BLaER1 (cell line): Measurements from ENCODE around the gene NSUN6.

Experiments
- H3K27ac ChIP-seq: shearing (Covaris generic); formaldehyde crosslinking; 2 replicates; pipeline ENCODE4 v1.8.1; 2022
- H3K27me3 ChIP-seq: shearing (Covaris generic); formaldehyde crosslinking; 2 replicates; pipeline ENCODE4 v1.8.1; 2022
- H3K36me3 ChIP-seq: shearing (Covaris generic); formaldehyde crosslinking; 2 replicates; pipeline ENCODE4 v1.8.1; 2022
- H3K4me1 ChIP-seq: shearing (Covaris generic); formaldehyde crosslinking; 2 replicates; pipeline ENCODE4 v1.8.1; 2022
- H3K4me2 ChIP-seq: shearing (Covaris generic); formaldehyde crosslinking; 2 replicates; pipeline ENCODE4 v1.8.1; 2022
- H3K4me3 ChIP-seq: shearing (Covaris generic); formaldehyde crosslinking; 2 replicates; pipeline ENCODE4 v1.8.1; 2022
- H3K9ac ChIP-seq: shearing (Covaris generic); formaldehyde crosslinking; 2 replicates; pipeline ENCODE4 v1.8.1; 2022
- H3K9me3 ChIP-seq: shearing (Covaris generic); formaldehyde crosslinking; 2 replicates; pipeline ENCODE4 v1.8.1; 2022
- H4K20me1 ChIP-seq: shearing (Covaris generic); formaldehyde crosslinking; 2 replicates; pipeline ENCODE4 v1.8.1; 2022
- Cebpa-rat ChIP-seq: shearing (Covaris generic); IDR thresholded peaks from 2 replicates; pipeline ENCODE4 v1.8.1; 2022

The NSUN6 gene

DNA sequence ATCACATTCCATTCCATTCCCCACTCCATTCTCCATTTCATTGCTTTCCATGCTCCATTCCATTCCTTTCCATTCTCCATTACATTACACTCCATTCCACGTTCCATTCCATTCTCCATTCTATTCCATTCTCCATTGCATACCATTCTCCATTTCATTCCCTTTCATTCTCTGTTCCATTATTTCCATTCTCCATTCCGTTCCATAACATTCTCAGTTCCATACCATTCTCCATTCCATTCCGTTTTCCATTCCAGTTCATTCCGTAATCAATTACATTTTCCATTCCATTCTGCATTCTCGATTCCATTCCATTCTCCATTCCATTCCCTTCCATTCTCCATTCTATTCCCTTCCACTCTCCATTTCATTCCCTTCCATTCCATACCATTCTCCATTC lies 86.4 kb downstream of the NSUN6 start:
- no peaks in the 10 kb centered on the region for H3K4me1 ChIP-seq
- no peak overlapping the region for H3K9ac ChIP-seq
- peaks cover 53% of the 10 kb centered on the region for H3K36me3 ChIP-seq
- H3K4me2 ChIP-seq, result no peak overlapping the region
- H4K20me1 ChIP-seq, result no peaks in the 10 kb centered on the region
- peaks cover 93% of the 10 kb centered on the region for H3K9me3 ChIP-seq
- no peak for TF ChIP-seq Cebpa-rat
- no peak overlapping the region for H3K27ac ChIP-seq
- no peak overlapping the region for H3K4me3 ChIP-seq
- no peaks in the 10 kb centered on the region for H3K27me3 ChIP-seq

DNA sequence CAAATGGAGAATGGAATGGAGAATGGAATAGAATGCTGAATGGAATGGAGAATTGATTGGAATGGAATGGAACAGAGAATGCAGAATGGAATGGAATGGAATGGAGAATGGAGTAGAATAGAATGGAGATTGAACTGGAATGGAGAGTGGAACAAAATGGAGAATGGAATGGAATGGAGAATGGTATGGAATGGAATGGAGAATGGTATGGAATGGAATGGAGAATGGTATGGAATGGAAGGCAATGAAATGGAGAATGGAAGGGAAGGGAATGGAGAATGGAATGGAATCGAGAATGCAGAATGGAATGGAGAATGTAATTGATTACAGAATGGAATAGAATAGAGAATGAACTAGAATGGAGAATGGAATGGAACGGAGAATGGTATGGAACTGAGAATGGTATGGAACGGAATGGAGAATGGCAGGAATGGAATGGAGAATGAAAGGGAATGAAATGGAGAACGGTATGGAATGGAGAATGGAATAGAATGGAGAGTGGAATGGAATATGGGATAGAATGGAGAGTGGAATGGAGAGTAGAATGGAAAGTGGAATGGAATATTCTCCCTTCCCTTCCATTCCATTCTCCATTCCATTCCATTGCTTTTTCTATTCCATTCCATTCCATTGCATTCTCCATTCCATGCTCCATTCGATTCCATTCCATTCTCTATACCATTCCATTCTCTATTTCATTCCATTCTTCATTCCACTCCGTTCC lies 88.2 kb downstream of the NSUN6 start:
- Histone ChIP-seq H3K27ac (no peak overlapping the region), H3K4me2 (no peak overlapping the region), H3K4me3 (no peak overlapping the region), H3K4me1 (no peaks in the 10 kb centered on the region), H3K36me3 (peaks cover 67% of the 10 kb centered on the region), H3K9ac (no peak overlapping the region), H3K27me3 (no peaks in the 10 kb centered on the region), H4K20me1 (no peaks in the 10 kb centered on the region), H3K9me3 (peaks cover 93% of the 10 kb centered on the region)
- TF ChIP-seq Cebpa-rat, result no peak

DNA sequence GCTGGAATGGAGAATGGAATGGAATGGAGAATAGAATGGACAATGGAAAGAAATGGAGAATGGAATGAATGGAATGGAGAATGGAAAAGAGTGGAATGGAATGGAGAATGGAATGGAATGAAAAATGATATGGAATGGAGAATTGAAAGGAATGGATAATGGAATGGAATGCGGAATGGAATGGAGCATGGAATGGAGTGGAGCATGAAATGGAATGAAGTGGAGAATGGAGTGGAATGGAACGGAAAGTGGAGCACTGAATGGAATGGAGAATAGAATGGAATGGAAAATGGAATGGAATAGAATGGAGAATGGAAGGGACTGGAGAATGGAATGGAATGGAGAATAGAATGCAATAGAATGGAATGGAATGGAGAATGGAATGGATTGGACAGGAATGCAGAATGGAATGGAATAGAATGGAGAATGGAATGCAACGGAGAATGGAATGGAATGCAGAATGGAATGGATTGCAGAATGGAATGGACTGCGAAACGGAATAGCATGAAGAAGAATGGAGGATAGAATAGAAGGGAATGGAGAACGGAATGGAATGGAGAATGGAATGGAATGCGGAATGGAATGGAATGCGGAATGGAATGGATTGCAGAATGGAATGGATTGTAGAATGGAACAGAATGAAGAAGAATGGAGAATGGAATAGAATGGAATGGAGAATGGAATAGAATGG lies 89.4 kb downstream of the NSUN6 start:
- Histone ChIP-seq H3K9ac (no peak overlapping the region), H3K9me3 (peaks cover 93% of the 10 kb centered on the region), H3K4me1 (no peaks in the 10 kb centered on the region)

DNA sequence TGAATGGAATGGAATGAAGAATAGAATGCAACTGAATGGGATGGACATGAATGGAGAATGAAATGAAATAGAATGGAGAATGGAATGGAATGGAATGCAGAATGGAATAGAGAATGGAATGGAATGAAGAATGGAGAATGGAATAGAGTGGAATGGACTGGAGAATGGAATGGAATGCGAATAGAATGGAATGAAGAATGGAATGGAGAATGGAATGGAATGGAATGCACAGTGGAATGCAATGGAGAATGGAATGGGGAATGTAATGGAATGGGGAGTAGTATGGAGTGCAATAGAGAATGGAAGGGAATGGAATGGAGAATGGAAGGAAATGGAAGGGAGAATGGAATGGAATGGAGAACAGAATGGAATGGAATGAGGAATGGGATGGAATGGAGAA lies 93.4 kb downstream of the NSUN6 start:
- Histone ChIP-seq H3K9ac (no peak overlapping the region), H3K4me1 (no peaks in the 10 kb centered on the region), H3K4me2 (no peak overlapping the region), H3K27me3 (no peaks in the 10 kb centered on the region), H4K20me1 (no peaks in the 10 kb centered on the region), H3K4me3 (no peak overlapping the region), H3K36me3 (peaks cover 94% of the 10 kb centered on the region), H3K27ac (no peak overlapping the region), H3K9me3 (peaks cover 91% of the 10 kb centered on the region)
- no peak for TF ChIP-seq Cebpa-rat

More for the DNA sequence above, 89.4 kb downstream of the NSUN6 start:
- Histone ChIP-seq H3K27me3 (no peaks in the 10 kb centered on the region), H4K20me1 (no peaks in the 10 kb centered on the region), H3K4me2 (no peak overlapping the region), H3K27ac (no peak overlapping the region), H3K4me3 (no peak overlapping the region), H3K36me3 (peaks cover 69% of the 10 kb centered on the region)
- no peak for TF ChIP-seq Cebpa-rat

DNA sequence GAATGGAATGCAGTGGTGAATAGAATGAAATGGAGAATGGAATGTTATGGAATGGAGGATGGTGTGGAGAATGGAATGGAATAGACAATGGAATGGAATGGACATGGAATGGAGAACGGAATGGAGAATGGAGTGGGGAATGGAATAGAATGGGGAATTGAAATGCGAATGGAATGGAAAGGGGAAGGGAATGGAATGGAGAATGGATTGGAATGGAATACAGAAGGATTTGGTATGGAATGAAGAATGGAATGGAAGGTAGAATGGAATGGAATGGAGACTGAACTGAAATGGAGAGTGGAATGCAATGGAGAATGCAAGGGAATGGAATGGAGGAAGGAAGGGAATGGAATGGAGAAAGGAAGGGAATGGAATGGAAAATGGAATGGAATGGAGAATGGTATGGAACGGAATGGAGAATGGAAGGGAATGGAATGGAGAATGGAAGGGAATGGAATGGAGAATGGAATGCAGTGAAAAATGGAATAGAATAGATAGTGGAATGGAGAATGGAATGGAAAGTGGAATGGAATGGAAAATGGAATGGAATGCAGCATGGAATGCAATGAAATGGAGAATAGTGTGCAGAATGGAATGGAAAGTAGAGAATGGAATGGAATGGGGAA lies 94.8 kb downstream of the NSUN6 start:
- Histone ChIP-seq H3K27me3 (no peaks in the 10 kb centered on the region), H3K4me1 (no peaks in the 10 kb centered on the region), H3K9ac (no peak overlapping the region), H3K4me2 (no peak overlapping the region), H3K36me3 (peaks cover 94% of the 10 kb centered on the region), H3K27ac (no peak overlapping the region), H4K20me1 (no peaks in the 10 kb centered on the region), H3K4me3 (no peak overlapping the region), H3K9me3 (peaks cover 77% of the 10 kb centered on the region)
- no peak for TF ChIP-seq Cebpa-rat

DNA sequence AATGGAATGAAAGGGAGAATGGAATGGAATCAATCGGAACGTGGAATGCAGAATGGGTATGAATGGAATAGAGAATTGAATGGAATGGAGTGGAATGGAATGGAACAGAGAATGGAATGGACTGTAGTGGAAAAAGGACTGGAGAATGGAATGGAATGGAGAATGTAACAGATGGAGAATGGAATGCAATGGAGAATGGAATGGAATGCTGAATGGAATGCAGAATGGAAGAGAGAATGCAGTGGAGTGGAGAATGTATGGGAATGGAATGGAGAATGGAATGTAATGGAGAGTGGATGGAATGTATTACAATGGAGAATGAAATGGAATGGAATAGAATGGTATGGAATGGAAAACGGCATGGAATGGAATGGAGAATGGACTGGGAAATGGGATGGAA lies 96.9 kb downstream of the NSUN6 start:
- no peaks in the 10 kb centered on the region for H3K27me3 ChIP-seq
- TF ChIP-seq Cebpa-rat, result no peak
- no peaks in the 10 kb centered on the region for H3K4me1 ChIP-seq
- no peak overlapping the region for H3K9ac ChIP-seq
- peaks cover 62% of the 10 kb centered on the region for H3K9me3 ChIP-seq
- H3K27ac ChIP-seq, result no peak overlapping the region
- no peak overlapping the region for H3K4me3 ChIP-seq
- no peaks in the 10 kb centered on the region for H4K20me1 ChIP-seq
- H3K4me2 ChIP-seq, result no peak overlapping the region
- peaks cover 96% of the 10 kb centered on the region for H3K36me3 ChIP-seq

DNA sequence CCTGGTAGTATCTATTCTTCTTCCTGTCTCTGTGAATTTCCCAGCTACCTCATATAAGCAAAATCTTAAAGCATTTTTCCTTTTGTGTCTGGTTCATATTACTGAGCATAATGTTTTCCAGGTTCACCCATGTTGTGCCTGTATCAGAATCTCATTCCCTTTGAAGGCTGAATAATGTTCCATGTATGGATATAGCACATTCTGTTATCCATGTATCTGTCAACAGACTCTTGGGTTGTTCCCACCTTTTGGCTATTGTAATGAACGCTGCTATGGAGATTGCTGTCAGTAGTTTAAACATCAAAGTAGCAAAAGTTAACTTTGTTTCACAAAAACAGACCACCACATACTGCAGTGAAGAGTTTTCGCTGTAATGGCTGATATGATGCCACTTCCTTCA lies 99.9 kb downstream of the NSUN6 start:
- H3K27ac ChIP-seq, result no peak overlapping the region
- H3K9ac ChIP-seq, result no peak overlapping the region
- peaks cover 87% of the 10 kb centered on the region for H3K36me3 ChIP-seq
- H4K20me1 ChIP-seq, result no peaks in the 10 kb centered on the region
- H3K27me3 ChIP-seq, result no peaks in the 10 kb centered on the region
- H3K4me2 ChIP-seq, result no peak overlapping the region
- no peak overlapping the region for H3K4me3 ChIP-seq
- H3K9me3 ChIP-seq, result peaks cover 32% of the 10 kb centered on the region
- TF ChIP-seq Cebpa-rat, result no peak
- no peaks in the 10 kb centered on the region for H3K4me1 ChIP-seq

DNA sequence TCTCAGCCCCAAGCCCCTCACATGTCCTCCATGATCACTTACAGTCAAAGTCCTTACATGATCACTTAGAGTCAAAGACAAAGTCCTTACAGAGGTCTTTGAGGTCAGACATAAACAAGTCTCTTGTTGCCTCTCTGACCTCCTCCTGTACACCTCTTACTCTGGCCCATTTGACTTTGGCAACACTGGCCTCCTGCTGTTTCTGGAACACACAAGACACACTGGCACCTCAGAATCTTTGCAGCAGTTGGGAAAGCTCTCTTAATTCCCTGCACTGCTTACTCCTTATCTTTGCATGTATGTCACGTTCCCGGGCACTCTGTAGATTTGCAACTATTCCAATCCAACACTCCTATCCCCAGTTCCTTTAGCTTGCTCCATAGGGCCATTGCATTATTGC lies 102.3 kb downstream of the NSUN6 start:
- no peak overlapping the region for H3K9ac ChIP-seq
- peaks cover 8% of the 10 kb centered on the region; the same call in 1 of the 2 replicates for H3K4me1 ChIP-seq
- no peak overlapping the region for H3K4me2 ChIP-seq
- peaks cover 8% of the 10 kb centered on the region; the same call in 1 of the 2 replicates for H3K9me3 ChIP-seq
- no peak overlapping the region for H3K27ac ChIP-seq
- no peaks in the 10 kb centered on the region for H4K20me1 ChIP-seq
- TF ChIP-seq Cebpa-rat, result no peak
- H3K27me3 ChIP-seq, result no peaks in the 10 kb centered on the region
- peaks cover 83% of the 10 kb centered on the region for H3K36me3 ChIP-seq
- no peak overlapping the region for H3K4me3 ChIP-seq

DNA sequence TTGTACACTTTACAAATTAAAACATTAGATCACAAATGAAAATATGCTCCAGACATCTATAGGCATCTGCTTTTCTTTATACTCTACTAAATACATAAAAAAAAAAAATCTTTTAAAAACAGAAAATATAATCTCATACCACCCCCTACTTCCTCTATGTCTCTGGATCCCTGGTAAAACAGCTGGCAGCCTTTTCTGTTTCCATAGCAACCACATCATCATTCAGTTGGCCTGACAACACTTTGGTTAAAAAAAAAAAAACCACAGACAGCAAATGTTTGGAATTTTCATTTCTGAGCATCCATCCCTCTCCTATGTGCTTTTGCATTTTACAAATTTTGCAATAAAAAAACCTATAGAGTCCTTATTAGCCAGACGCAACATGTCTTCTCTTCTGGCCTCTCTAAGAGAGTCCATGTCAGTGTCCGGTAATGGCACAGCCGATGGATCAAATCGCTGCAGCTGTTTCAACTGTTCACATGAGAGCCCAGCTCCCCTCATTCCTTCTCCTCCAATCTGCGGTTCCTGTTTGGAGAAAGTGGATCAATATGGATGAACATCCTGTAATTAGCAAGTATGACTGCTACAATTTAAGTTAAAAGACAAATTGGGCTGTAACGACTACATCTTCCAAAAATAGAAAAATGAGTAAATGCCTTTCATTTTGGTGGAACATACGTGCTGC lies 105.6 kb downstream of the NSUN6 start:
- no peak overlapping the region for H3K9ac ChIP-seq
- H3K9me3 ChIP-seq, result no peaks in the 10 kb centered on the region
- no peak for TF ChIP-seq Cebpa-rat
- peaks cover 64% of the 10 kb centered on the region for H3K36me3 ChIP-seq
- H4K20me1 ChIP-seq, result no peaks in the 10 kb centered on the region
- H3K4me3 ChIP-seq, result no peak overlapping the region
- no peak overlapping the region for H3K4me2 ChIP-seq
- H3K4me1 ChIP-seq, result peaks cover 8% of the 10 kb centered on the region; the same call in 1 of the 2 replicates
- no peaks in the 10 kb centered on the region for H3K27me3 ChIP-seq
- no peak overlapping the region for H3K27ac ChIP-seq
